BLaER1 (cell line): ENCODE measurements around the gene HSD17B8.

ENCODE experiments used
- H3K27ac ChIP-seq: shearing (Covaris generic); formaldehyde crosslinking; 2 replicates; pipeline ENCODE4 v1.8.1; 2022
- H3K27me3 ChIP-seq: shearing (Covaris generic); formaldehyde crosslinking; 2 replicates; pipeline ENCODE4 v1.8.1; 2022
- H3K36me3 ChIP-seq: shearing (Covaris generic); formaldehyde crosslinking; 2 replicates; pipeline ENCODE4 v1.8.1; 2022
- H3K4me1 ChIP-seq: shearing (Covaris generic); formaldehyde crosslinking; 2 replicates; pipeline ENCODE4 v1.8.1; 2022
- H3K4me2 ChIP-seq: shearing (Covaris generic); formaldehyde crosslinking; 2 replicates; pipeline ENCODE4 v1.8.1; 2022
- H3K4me3 ChIP-seq: shearing (Covaris generic); formaldehyde crosslinking; 2 replicates; pipeline ENCODE4 v1.8.1; 2022
- H3K9ac ChIP-seq: shearing (Covaris generic); formaldehyde crosslinking; 2 replicates; pipeline ENCODE4 v1.8.1; 2022
- H3K9me3 ChIP-seq: shearing (Covaris generic); formaldehyde crosslinking; 2 replicates; pipeline ENCODE4 v1.8.1; 2022
- H4K20me1 ChIP-seq: shearing (Covaris generic); formaldehyde crosslinking; 2 replicates; pipeline ENCODE4 v1.8.1; 2022
- Cebpa-rat ChIP-seq: shearing (Covaris generic); IDR thresholded peaks from 2 replicates; pipeline ENCODE4 v1.8.1; 2022

Gene HSD17B8

GRCh38 chr6:33171016-33171879, 33.2 kb upstream of the HSD17B8 start:
- H3K4me2 ChIP-seq = peak overlapping the region; percentile 80
- peaks cover 82% of the 10 kb centered on the region for H3K4me1 ChIP-seq
- TF ChIP-seq Cebpa-rat = no peak
- no peak overlapping the region for H3K4me3 ChIP-seq
- no peaks in the 10 kb centered on the region for H3K27me3 ChIP-seq
- H4K20me1 ChIP-seq = no peaks in the 10 kb centered on the region
- no peaks in the 10 kb centered on the region for H3K9me3 ChIP-seq
- no peak overlapping the region for H3K9ac ChIP-seq
- H3K27ac ChIP-seq = peak overlapping the region; percentile 41; the same call in 1 of the 2 replicates
- H3K36me3 ChIP-seq = no peaks in the 10 kb centered on the region

GRCh38 chr6:33171880-33172687, 32.4 kb upstream of the HSD17B8 start:
- Histone ChIP-seq H3K4me2 (peak overlapping the region; percentile 80), H3K9me3 (no peaks in the 10 kb centered on the region), H3K27ac (peak overlapping the region; percentile 26; the same call in 1 of the 2 replicates), H3K27me3 (no peaks in the 10 kb centered on the region), H3K36me3 (no peaks in the 10 kb centered on the region), H3K4me1 (peaks cover 91% of the 10 kb centered on the region), H3K4me3 (no peak overlapping the region), H4K20me1 (no peaks in the 10 kb centered on the region), H3K9ac (no peak overlapping the region)
- no peak for TF ChIP-seq Cebpa-rat

- Histone ChIP-seq H3K27ac (peak overlapping the region; percentile 58), H3K4me3 (0 out of 2 replicates have a peak overlapping the region, but pooled peaks have one; percentile 28), H3K9ac (0 out of 2 replicates have a peak overlapping the region, but pooled peaks have one; percentile 51), H3K27me3 (no peaks in the 10 kb centered on the region), H4K20me1 (no peaks in the 10 kb centered on the region), H3K4me1 (peaks cover 94% of the 10 kb centered on the region), H3K9me3 (no peaks in the 10 kb centered on the region), H3K36me3 (no peaks in the 10 kb centered on the region), H3K4me2 (peak overlapping the region; percentile 80)
- TF ChIP-seq Cebpa-rat = no peak
These were observed 31.5 kb upstream of the HSD17B8 start for GRCh38 chr6:33172688-33173534.

GRCh38 chr6:33173535-33174180, 30.8 kb upstream of the HSD17B8 start:
- no peak for TF ChIP-seq Cebpa-rat
- Histone ChIP-seq H3K9me3 (no peaks in the 10 kb centered on the region), H3K4me1 (peaks cover 94% of the 10 kb centered on the region), H3K36me3 (no peaks in the 10 kb centered on the region), H3K4me2 (peak overlapping the region; percentile 80), H3K4me3 (peak overlapping the region; percentile 28; the same call in 1 of the 2 replicates), H3K27ac (peak overlapping the region; percentile 58), H3K27me3 (no peaks in the 10 kb centered on the region), H4K20me1 (no peaks in the 10 kb centered on the region), H3K9ac (peak overlapping the region; percentile 51; the same call in 1 of the 2 replicates)

- H3K4me2 ChIP-seq = peak overlapping the region; percentile 80
- no peak for TF ChIP-seq Cebpa-rat
These were observed 29.7 kb upstream of the HSD17B8 start for GRCh38 chr6:33174784-33175183.

GRCh38 chr6:33175436-33176069, 28.9 kb upstream of the HSD17B8 start:
- H4K20me1 ChIP-seq = no peaks in the 10 kb centered on the region
- no peak overlapping the region for H3K4me3 ChIP-seq
- no peak overlapping the region for H3K27ac ChIP-seq
- H3K9me3 ChIP-seq = no peaks in the 10 kb centered on the region
- H3K36me3 ChIP-seq = no peaks in the 10 kb centered on the region
- H3K4me1 ChIP-seq = peaks cover 83% of the 10 kb centered on the region
- no peaks in the 10 kb centered on the region for H3K27me3 ChIP-seq
- H3K9ac ChIP-seq = no peak overlapping the region
- no peak for TF ChIP-seq Cebpa-rat
- peak overlapping the region; percentile 80 for H3K4me2 ChIP-seq

More at GRCh38 chr6:33174784-33175183, 29.7 kb upstream of the HSD17B8 start:
- Histone ChIP-seq H3K4me1 (peaks cover 91% of the 10 kb centered on the region), H3K27ac (peak overlapping the region; percentile 1; the same call in 1 of the 2 replicates), H3K27me3 (no peaks in the 10 kb centered on the region), H3K4me3 (no peak overlapping the region), H4K20me1 (no peaks in the 10 kb centered on the region), H3K9ac (peak overlapping the region; percentile 14; the same call in 1 of the 2 replicates), H3K36me3 (no peaks in the 10 kb centered on the region), H3K9me3 (no peaks in the 10 kb centered on the region)

- Histone ChIP-seq H3K9ac (no peak overlapping the region), H3K27ac (peak overlapping the region; percentile 61; the same call in 1 of the 2 replicates), H4K20me1 (no peaks in the 10 kb centered on the region), H3K4me3 (no peak overlapping the region), H3K27me3 (no peaks in the 10 kb centered on the region), H3K36me3 (no peaks in the 10 kb centered on the region), H3K4me2 (peak overlapping the region; percentile 75), H3K9me3 (no peaks in the 10 kb centered on the region), H3K4me1 (peaks cover 70% of the 10 kb centered on the region)
- no peak for TF ChIP-seq Cebpa-rat
These were observed 27.5 kb upstream of the HSD17B8 start for GRCh38 chr6:33176906-33177305.
